ENCODE measurements around the gene NDUFS3.

NDUFS3 gene

DNA sequence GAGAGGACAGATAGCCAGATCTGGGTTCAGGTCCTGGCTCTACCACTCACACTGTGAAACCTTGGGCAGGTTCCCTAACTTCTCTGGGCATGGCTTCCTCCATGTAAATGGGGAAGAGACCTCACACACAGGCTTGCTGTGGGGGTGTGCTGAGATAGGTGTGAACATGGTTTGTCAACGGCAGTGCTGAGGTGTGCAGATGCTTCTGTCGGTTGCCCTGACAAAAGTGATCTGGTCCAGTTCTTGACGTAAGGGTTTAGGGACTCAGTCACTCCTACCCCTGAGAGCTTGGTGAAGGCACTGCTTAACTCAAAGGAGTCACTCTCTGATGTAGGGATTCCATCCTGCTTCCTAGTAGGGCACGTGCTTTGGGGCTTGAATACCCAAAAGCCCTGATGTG, 13.4 kb downstream of the NDUFS3 start:
- no peak for DNase-seq

DNA sequence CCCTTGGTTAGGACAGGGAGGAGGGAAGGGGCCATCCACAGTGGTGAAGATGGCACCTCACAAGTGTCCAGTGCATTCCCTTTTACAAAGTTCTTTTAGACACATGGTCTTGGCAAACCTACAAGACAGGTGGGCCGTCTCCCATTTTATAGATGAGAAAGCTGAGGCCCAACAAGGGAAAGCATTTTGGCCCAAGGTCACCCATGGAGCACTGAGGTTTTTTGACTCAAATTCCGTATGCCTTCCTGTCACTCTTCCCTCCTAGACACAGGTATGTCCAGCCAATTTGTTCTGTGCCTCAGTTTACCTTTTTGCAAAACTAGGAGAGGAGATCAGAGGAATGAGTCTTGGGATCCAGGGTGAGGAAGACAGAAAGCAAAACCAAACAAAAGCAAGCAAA, 14.1 kb downstream of the NDUFS3 start:
- no peak for DNase-seq

- DNase-seq, result no peak
Measured at GRCh38 chr11:47593492-47593933, 14.6 kb downstream of the NDUFS3 start.

DNA sequence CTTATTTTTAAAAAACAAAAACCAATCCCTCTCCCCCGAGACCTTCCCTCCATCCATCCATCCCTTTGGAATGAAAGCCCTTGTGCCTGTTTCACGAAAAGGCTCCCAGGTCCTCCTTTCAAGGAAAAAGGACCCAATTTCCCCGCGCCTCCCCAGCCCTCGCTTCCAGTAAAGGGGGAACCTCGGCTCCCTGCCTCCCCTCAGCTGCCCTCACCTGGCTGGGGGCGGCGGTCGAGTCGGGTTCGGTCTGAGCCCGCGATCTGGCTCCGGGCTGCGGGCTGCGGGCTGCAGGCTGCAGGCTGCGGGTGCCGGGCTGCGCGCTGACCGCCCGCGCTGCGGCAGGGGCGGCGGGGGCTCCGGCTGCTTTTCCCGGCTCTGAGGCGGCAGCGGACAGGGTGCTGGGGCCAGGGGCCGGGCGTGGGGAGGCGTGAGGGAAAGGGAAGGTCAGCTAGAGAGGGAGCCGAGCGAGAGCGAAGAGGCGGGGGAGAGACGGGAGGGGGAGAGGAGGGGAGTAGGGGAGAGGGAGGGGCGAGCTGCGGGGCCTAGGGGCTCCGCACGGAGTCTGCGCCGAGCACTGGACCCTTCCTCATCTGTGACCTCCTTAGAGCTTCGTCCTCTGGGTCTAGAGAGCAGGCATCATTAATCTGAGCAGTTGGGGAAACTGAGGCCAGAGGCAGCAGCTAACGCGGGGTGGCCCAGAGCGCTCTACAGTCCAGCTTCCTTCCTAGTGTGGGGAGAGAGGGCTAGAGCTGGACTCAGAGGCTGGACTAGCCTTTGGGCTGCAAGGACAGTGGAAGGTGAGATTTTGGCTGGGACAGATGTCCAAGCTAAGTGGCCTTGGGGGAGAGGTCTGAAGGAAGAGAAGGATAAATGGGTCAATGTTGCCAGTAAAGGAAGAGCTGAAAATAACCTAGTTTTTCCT, 15.3 kb downstream of the NDUFS3 start, which contains the start of gene C1QTNF4:
Gene C1QTNF4 (minus strand): TSS at position 478 of the 922 bp plus-strand sequence. CDS start 3,601 bp downstream, outside the sequence.
- no peak for DNase-seq

- no peak for DNase-seq
Measured at GRCh38 chr11:47595029-47595428, 16.2 kb downstream of the NDUFS3 start.

GRCh38 chr11:47595967-47596366, 17.1 kb downstream of the NDUFS3 start:
- no peak for DNase-seq

GRCh38 chr11:47599902-47600301, 21.0 kb downstream of the NDUFS3 start:
- DNase-seq, result no peak

DNA sequence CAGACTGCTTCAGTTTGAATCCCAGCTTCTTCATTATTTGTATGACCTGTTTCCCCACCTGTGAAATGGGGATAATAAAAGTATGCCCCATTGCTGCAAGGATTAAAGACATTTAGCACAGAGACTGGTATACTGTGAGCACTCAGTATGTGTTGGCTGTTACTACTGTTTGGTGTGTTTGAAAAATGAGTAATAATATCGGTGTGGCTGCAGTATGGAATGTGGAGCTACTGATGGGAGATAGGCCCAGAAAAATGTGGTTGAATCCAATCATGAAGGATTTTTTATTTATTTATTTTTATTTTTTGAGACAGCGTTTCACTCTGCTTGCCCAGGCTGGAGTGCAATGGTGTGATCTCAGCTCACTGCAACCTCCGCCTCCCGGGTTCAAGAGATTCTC, 24.4 kb downstream of the NDUFS3 start:
- no peak for DNase-seq

GRCh38 chr11:47605921-47606320, 27.0 kb downstream of the NDUFS3 start:
- no peak for DNase-seq

DNA sequence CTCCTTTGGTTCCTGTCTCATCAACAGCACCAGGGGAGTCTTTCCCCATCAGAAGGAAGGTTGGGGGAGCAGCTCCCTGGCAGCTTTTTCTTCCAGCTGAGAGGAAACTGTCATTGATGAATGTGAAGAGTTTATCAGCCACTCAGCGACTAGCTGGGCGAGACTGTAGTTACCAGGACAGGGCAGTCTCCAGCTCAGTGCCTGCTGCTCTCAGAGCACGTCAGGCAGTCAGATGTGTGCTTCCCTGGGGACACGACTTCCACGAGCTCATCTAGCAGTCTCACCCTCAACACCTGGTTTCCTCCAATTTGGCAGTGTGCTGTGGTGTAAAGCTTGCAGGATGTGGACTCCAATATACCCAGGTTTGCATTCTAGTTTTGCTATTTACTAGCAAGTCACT, 27.9 kb downstream of the NDUFS3 start:
- no peak for DNase-seq

DNA sequence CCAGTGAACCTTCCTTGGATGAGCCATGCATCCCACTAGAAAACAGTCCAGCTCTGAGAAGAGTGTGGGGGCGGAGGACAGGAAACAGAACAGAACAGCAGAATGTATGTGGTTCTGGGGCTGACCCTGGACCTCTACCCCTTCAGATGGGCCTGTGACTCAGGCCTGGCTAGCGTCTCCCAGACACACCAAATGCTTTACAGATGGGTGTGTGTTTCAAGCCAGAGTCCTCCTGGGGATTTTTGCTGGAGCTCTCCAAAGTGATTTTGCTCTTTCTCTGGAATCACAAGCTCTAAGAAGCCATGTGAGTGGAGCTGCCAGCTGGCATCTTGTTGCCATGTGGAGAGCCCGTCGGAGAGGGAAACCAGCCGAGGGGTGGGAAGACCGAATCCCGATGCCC, 28.5 kb downstream of the NDUFS3 start:
- no peak for DNase-seq

- DNase-seq, result no peak
Measured at GRCh38 chr11:47609675-47610074, 30.8 kb downstream of the NDUFS3 start.

GRCh38 chr11:47611348-47611794, 32.5 kb downstream of the NDUFS3 start:
- no peak for DNase-seq

GRCh38 chr11:47615249-47615648, 36.4 kb downstream of the NDUFS3 start:
- no peak for DNase-seq

DNA sequence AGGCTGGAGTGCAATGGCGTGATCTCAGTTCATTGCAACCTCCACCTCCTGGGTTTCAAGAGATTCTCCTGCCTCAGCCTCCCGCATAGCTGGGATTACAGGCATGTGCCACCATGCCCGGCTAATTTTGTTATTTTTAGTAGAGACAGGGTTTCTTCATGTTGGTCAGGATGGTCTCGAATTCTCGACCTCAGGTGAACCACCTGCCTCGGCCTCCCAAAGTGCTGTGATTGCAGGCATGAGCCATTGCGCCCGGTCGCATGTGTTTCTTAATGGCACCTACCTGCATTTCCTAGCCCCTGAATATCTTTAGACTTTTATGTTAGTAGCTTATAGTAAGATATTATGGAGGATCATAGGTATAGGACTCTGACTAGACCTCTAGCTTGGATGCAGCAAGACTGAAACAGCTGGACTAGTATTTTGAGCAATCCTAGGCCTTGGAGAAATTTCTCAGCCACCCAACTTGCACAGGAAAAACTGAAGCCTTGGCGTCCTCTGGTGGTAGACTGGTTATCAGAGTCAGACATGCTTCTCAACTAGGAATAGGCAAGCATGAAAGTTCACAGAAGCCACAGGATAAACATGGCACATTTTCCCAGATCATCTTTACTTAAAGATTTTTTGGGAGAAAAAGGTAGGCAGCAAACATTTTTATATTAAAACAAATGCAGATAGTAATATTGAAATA, 38.0 kb downstream of the NDUFS3 start:
- DNase-seq, result no peak

DNA sequence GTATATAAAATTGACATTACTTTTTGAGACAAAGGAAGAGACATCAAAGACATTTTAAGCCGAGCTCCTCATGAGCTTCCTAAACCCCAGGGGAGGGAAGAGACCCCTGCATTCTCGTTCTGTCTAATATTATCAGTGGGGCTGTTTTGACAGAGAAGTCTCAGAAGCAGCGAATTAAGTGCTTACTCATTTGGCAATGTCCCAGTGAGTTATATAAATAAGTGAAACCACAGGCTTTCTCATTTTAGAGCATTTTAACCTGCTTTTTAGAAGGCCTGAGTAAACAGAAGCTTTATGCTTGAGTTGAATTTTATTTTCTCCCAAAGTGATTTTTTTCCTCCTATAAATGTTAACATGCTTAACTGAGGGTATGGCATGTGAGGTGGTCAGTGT, 38.5 kb downstream of the NDUFS3 start:
- DNase-seq, result no peak

GRCh38 chr11:47620836-47621378, 42.0 kb downstream of the NDUFS3 start:
- DNase-seq, result no peak

- no peak for DNase-seq
Measured at GRCh38 chr11:47626234-47626633, 47.4 kb downstream of the NDUFS3 start.

DNA sequence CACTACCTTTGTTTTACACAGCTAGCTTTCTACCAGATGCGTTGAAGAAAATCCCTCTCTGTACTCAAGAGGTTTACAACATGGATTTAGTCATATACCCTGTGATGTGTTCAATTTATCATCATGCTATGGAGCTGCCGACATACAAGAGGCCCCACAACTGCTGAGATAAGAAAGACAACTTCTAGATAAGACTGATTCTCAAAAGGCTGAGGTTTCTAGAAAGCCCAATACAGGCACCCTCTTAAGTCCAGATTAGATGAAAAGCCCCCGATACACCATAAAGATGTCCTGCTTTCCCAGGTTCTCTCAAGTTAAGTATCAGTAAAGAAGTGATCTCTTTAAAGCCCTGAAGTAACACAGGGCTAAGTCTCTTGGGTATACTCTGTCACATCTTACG, 49.2 kb downstream of the NDUFS3 start:
- no peak for DNase-seq

- no peak for DNase-seq
Measured at GRCh38 chr11:47631473-47631872, 52.6 kb downstream of the NDUFS3 start.
